T-cell (primary cell): ENCODE results near the gene TMA7. TPM values are rescaled to one million over a fixed set of nuclear protein-coding genes. Genes with fewer than 3 reads are reported as not detected.
"Not testable (repeated sequence)": the region's sequence is repeated elsewhere in the genome, so short reads cannot be mapped to it uniquely, and the experiment has no call there.

Experiments
- ATAC-seq, 4 experiments: fragments of 200-7000 bp in 3 of 4; fragments of 150-1000 bp in 1 of 4; cut with Tn5 transposase; replicated peaks in 1 of 4; 1 replicate in 3 of 4; 2 replicates in 1 of 4; pipeline ENCODE4 v1.10.0; 2021; ENCODE audit warnings: moderate library complexity in 3 of 4, mild to moderate bottlenecking in 2 of 4, moderate number of reproducible peaks in 1 of 4
- CTCF ChIA-PET, 2 donors: fragments of 300-600 bp; sonication (Branson Sonifier 250); formaldehyde crosslinking; loops; one replicate each; lab custom pipeline; 2022; ENCODE audit warnings: antibody characterized with exemption in 2 of 2; lab: Charles Lee
- POLR2A ChIA-PET, 2 donors: fragments of 300-600 bp; sonication (Branson Sonifier 250); formaldehyde crosslinking; loops; one replicate each; lab custom pipeline; 2022; ENCODE audit warnings: antibody characterized with exemption in 2 of 2; lab: Charles Lee
- DNase-seq, 35 experiments: peaks; one replicate each; pipeline versions ENCODE4 v3.0.0 to v3.0.0-alpha.2; 2013 to 2023
- H3K27ac ChIP-seq: one replicate; pipeline ENCODE4 v1.5.1; 2013; ENCODE audit warnings: low read length
- H3K27me3 ChIP-seq, 2 experiments: replicated peaks in 1 of 2; 1 replicate in 1 of 2; 2 replicates in 1 of 2; pipeline versions ENCODE4 v1.6.1 to v1.7.0; 2013; ENCODE audit warnings: low read length in 1 of 2, mixed read lengths in 1 of 2; ENCODE audit not compliant: control insufficient read depth in 2 of 2, insufficient read depth in 2 of 2; ENCODE audit errors: extremely low read depth in 1 of 2
- H3K36me3 ChIP-seq, 2 donors: 1 replicate in 1 of 2; 2 replicates in 1 of 2; pipeline versions ENCODE4 v1.6.1 to v1.7.0; 2013; ENCODE audit warnings: low read length in 1 of 2; ENCODE audit not compliant: control insufficient read depth in 2 of 2, insufficient read depth in 1 of 2; ENCODE audit errors: extremely low read depth in 1 of 2
- H3K4me1 ChIP-seq, 2 experiments: 1 replicate in 1 of 2; 2 replicates in 1 of 2; pipeline versions ENCODE4 v1.6.1 to v1.7.0; 2013; ENCODE audit warnings: low read length in 2 of 2, mixed read lengths in 1 of 2; ENCODE audit not compliant: insufficient read depth in 2 of 2, control insufficient read depth in 1 of 2; ENCODE audit errors: extremely low read depth in 1 of 2
- H3K4me3 ChIP-seq, 2 donors: 1 replicate in 1 of 2; 2 replicates in 1 of 2; pipeline versions ENCODE4 v1.5.1 to v1.7.0; 2013; ENCODE audit warnings: mild to moderate bottlenecking in 2 of 2, low read length in 1 of 2, moderate library complexity in 1 of 2; ENCODE audit not compliant: control insufficient read depth in 1 of 2; ENCODE audit errors: extremely low read depth in 1 of 2
- H3K9me3 ChIP-seq: 2 replicates; pipeline ENCODE4 v1.7.0; 2013
- H3K27ac Mint-ChIP-seq, 2 donors: one replicate each; pipeline ENCODE4 v1.8.0; 2020 to 2021; ENCODE audit warnings: mild to moderate bottlenecking in 2 of 2, mixed read lengths in 2 of 2
- H3K27me3 Mint-ChIP-seq, 2 donors: one replicate each; pipeline ENCODE4 v1.8.0; 2021 to 2022; ENCODE audit warnings: mixed read lengths in 2 of 2
- H3K36me3 Mint-ChIP-seq: one replicate; pipeline ENCODE4 v1.8.0; 2021; ENCODE audit warnings: mixed read lengths
- H3K4me1 Mint-ChIP-seq, 3 donors: one replicate each; pipeline ENCODE4 v1.8.0; 2020 to 2022; ENCODE audit warnings: mixed read lengths in 3 of 3, mild to moderate bottlenecking in 1 of 3
- H3K4me3 Mint-ChIP-seq, 3 donors: one replicate each; pipeline ENCODE4 v1.8.0; 2020 to 2022; ENCODE audit warnings: mild to moderate bottlenecking in 3 of 3, mixed read lengths in 3 of 3, moderate library complexity in 3 of 3
- H3K9me3 Mint-ChIP-seq, 3 donors: one replicate each; pipeline ENCODE4 v1.8.0; 2020 to 2022; ENCODE audit warnings: mixed read lengths in 3 of 3
- WGBS: methylation state at CpG from one replicate; pipeline ENCODE4 v1.1.5; 2013; ENCODE audit warnings: missing lambda C conversion rate; ENCODE audit not compliant: insufficient coverage; 5-methylcytosine and 5-hydroxymethylcytosine counted together
- total RNA-seq, 35 experiments: library from RNA in 6 of 35; stranded (reverse) in 6 of 35; fragments of 120-200 nt in 1 of 35; gene quantifications; one replicate each; pipeline versions ENCODE4 v1.2.1 to v1.2.4 and lab custom pipeline; 2013 to 2026

The TMA7 gene
- total RNA-seq, 5 donors from 2014 or later (not counting 1 experiment from before 2014, with no cell fraction given): 216 to 245 (median 229) TPM

GRCh38 chr3:48470286-48470685 is 30.2 kb downstream of the TMA7 start:
- Histone ChIP-seq H3K27ac (peak overlapping the region; percentile 47), H3K4me1 (peaks cover 24 to 94% of the 10 kb centered on the region in 2 experiments), H3K27me3 (no peaks in the 10 kb centered on the region), H3K9me3 (no peaks in the 10 kb centered on the region), H3K4me3 (peak overlapping the region; percentile 17 to 30), H3K36me3 (peaks cover 0 to 42% of the 10 kb centered on the region in 2 donors)
- ATAC-seq: no peak
- no peak for DNase-seq
- ChIA-PET CTCF (interaction anchor here (0.7 to 1.5 kb wide), 3 partner anchors 13 to 34 kb away, joined by 3 to 4 read pairs (median 4); no protein-coding TSS in a partner anchor), POLR2A (no interaction called here)
- Mint-ChIP-seq H3K36me3 (peaks cover 22% of the 10 kb centered on the region), H3K27ac (peak overlapping the region; percentile 86 to 89), H3K9me3 (no peaks in the 10 kb centered on the region), H3K4me1 (peaks cover 69 to 76% (median 75%) of the 10 kb centered on the region in 3 donors), H3K4me3 (peak overlapping the region; percentile 69 to 95 (median 83)), H3K27me3 (no peaks in the 10 kb centered on the region)
- 71% methylated on average over 1 of the region's 1 CpG for WGBS

- ATAC-seq (peak in 2 of 4 experiments; percentile 36 to 53), DNase-seq (peak in 1 of 35 experiments; percentile 34)
- peak overlapping the region; percentile 99 for H3K27ac ChIP-seq
- H3K4me1 Mint-ChIP-seq: peaks cover 56 to 74% (median 72%) of the 10 kb centered on the region in 3 donors
- ChIA-PET POLR2A (interaction anchor here (0.6 to 1.5 kb wide), 2 partner anchors 32 to 378 kb away, joined by 4 to 10 read pairs; partner anchors contain the start of genes CCDC51 (in 1 of the 2) and TMA7 (in 1 of the 2)), CTCF (interaction anchor here (1.2 to 2.5 kb wide), 6 partner anchors 26 to 84 kb away, joined by 3 to 32 read pairs (median 6); partner anchors contain the start of genes ATRIP (in 1 of the 2), CCDC51 (in 1 of the 2) and TMA7 (in 1 of the 2))
- H3K9me3 ChIP-seq: no peaks in the 10 kb centered on the region
- peak overlapping the region; percentile 60 to 77 for H3K4me3 ChIP-seq
- H3K27ac Mint-ChIP-seq: peak overlapping the region; percentile 99
- no peaks in the 10 kb centered on the region for H3K9me3 Mint-ChIP-seq
- peak overlapping the region; percentile 83 to 95 (median 95) for H3K4me3 Mint-ChIP-seq
- peaks cover 23% of the 10 kb centered on the region for H3K36me3 Mint-ChIP-seq
- no peaks in the 10 kb centered on the region for H3K27me3 ChIP-seq
- H3K36me3 ChIP-seq: peaks cover 0 to 39% of the 10 kb centered on the region in 2 donors
- H3K4me1 ChIP-seq: peaks cover 19 to 92% of the 10 kb centered on the region in 2 experiments
- 0% methylated on average over 4 of the region's 5 CpGs for WGBS
- H3K27me3 Mint-ChIP-seq: no peaks in the 10 kb centered on the region
Observed at GRCh38 chr3:48472673-48472922, 32.5 kb downstream of the TMA7 start.

- Mint-ChIP-seq H3K27me3 (no peaks in the 10 kb centered on the region), H3K36me3 (peaks cover 21% of the 10 kb centered on the region), H3K4me3 (peak overlapping the region; percentile 83 to 95 (median 95)), H3K27ac (peak overlapping the region; percentile 99), H3K9me3 (no peaks in the 10 kb centered on the region), H3K4me1 (peaks cover 56 to 74% (median 72%) of the 10 kb centered on the region in 3 donors)
- DNase-seq (peak; percentile 84 to 99 (median 95)), ATAC-seq (peak; percentile 89 to 91 (median 91))
- Histone ChIP-seq H3K27me3 (no peaks in the 10 kb centered on the region), H3K36me3 (peaks cover 0 to 35% of the 10 kb centered on the region in 2 donors), H3K4me3 (peak overlapping the region; percentile 60 to 77), H3K27ac (peak overlapping the region; percentile 99), H3K4me1 (peaks cover 17 to 92% of the 10 kb centered on the region in 2 experiments), H3K9me3 (no peaks in the 10 kb centered on the region)
- 8% methylated on average over 8 of the region's 17 CpGs for WGBS
- POLR2A ChIA-PET: interaction anchor here (0.6 to 1.5 kb wide), 3 partner anchors 33 to 377 kb away, joined by 4 to 10 read pairs (median 8); partner anchors contain the start of genes CCDC51 (in 1 of the 2) and TMA7 (in 1 of the 2)
- CTCF ChIA-PET: interaction anchor here (0.6 to 2.5 kb wide), 9 partner anchors 15 to 84 kb away, joined by 3 to 32 read pairs (median 4); partner anchors contain the start of genes ATRIP (in 1 of the 2), CCDC51 (in 1 of the 2) and TMA7 (in 1 of the 2)
Observed at GRCh38 chr3:48472923-48473616, 33.0 kb downstream of the TMA7 start.

- DNase-seq (no peak), ATAC-seq (no peak)
- ChIA-PET POLR2A (interaction anchor here in 1 of 2 donors (0.6 to 1.5 kb wide), 3 partner anchors 33 to 199 kb away, joined by 3 to 10 read pairs (median 8); partner anchors contain the start of genes CCDC51 and TMA7), CTCF (interaction anchor here (0.6 to 2.5 kb wide), 8 partner anchors 16 to 80 kb away, joined by 3 to 32 read pairs (median 4); partner anchors contain the start of genes ATRIP (in 1 of the 2), CCDC51 (in 1 of the 2) and TMA7 (in 1 of the 2))
- Mint-ChIP-seq H3K27me3 (no peaks in the 10 kb centered on the region), H3K4me3 (peak overlapping the region; percentile 83 to 95 (median 95)), H3K27ac (peak overlapping the region; percentile 99), H3K9me3 (no peaks in the 10 kb centered on the region), H3K4me1 (peaks cover 56 to 74% (median 72%) of the 10 kb centered on the region in 3 donors), H3K36me3 (peaks cover 20% of the 10 kb centered on the region)
- Histone ChIP-seq H3K36me3 (peaks cover 0 to 29% of the 10 kb centered on the region in 2 donors), H3K4me3 (peak overlapping the region; percentile 23 to 77), H3K4me1 (peaks cover 17 to 92% of the 10 kb centered on the region in 2 experiments), H3K9me3 (no peaks in the 10 kb centered on the region), H3K27me3 (no peaks in the 10 kb centered on the region), H3K27ac (peak overlapping the region; percentile 99)
- whole genome bisulfite sequencing: no CpG with 5 or more reads among the region's 5 CpGs
Observed at GRCh38 chr3:48473617-48473952, 33.5 kb downstream of the TMA7 start.

- Mint-ChIP-seq H3K36me3 (peaks cover 15% of the 10 kb centered on the region), H3K27ac (peak overlapping the region in 1 of 2 donors; percentile 99), H3K4me1 (peaks cover 56 to 74% (median 72%) of the 10 kb centered on the region in 3 donors)
- H3K36me3 ChIP-seq: peaks cover 0 to 25% of the 10 kb centered on the region in 2 donors
- H3K4me3 ChIP-seq, H3K9me3 Mint-ChIP-seq, H3K9me3 ChIP-seq, H3K27me3 ChIP-seq, DNase-seq, ATAC-seq, H3K4me3 Mint-ChIP-seq, H3K27me3 Mint-ChIP-seq: not testable (repeated sequence)
- no CpG with 5 or more reads among the region's 4 CpGs for WGBS
- peaks cover 19 to 92% of the 10 kb centered on the region in 2 experiments for H3K4me1 ChIP-seq
- H3K27ac ChIP-seq: peak overlapping the region; percentile 99
- POLR2A ChIA-PET: interaction anchor here in 1 of 2 donors (0.6 to 0.7 kb wide), 2 partner anchors 84 to 200 kb away, joined by 3 to 8 read pairs; no protein-coding TSS in a partner anchor
- CTCF ChIA-PET: interaction anchor here (0.7 to 2.5 kb wide), 6 partner anchors 27 to 79 kb away, joined by 3 to 32 read pairs (median 4); partner anchors contain the start of genes ATRIP (in 1 of the 2), CCDC51 (in 1 of the 2) and TMA7 (in 1 of the 2)
Observed at GRCh38 chr3:48474031-48474430, 34.0 kb downstream of the TMA7 start.

- peak overlapping the region in 1 of 3 donors; percentile 7 for H3K4me3 Mint-ChIP-seq
- ChIA-PET CTCF (no interaction called here), POLR2A (no interaction called here)
- DNase-seq (no peak), ATAC-seq (no peak)
- H3K4me3 ChIP-seq: no peak overlapping the region
- peaks cover 56 to 73% (median 71%) of the 10 kb centered on the region in 3 donors for H3K4me1 Mint-ChIP-seq
- H3K27me3 ChIP-seq: no peaks in the 10 kb centered on the region
- peaks cover 20 to 92% of the 10 kb centered on the region in 2 experiments for H3K4me1 ChIP-seq
- peak overlapping the region; percentile 62 to 81 for H3K27ac Mint-ChIP-seq
- H3K27me3 Mint-ChIP-seq: no peaks in the 10 kb centered on the region
- H3K36me3 Mint-ChIP-seq: peaks cover 10% of the 10 kb centered on the region
- peak overlapping the region; percentile 4 for H3K27ac ChIP-seq
- no peaks in the 10 kb centered on the region for H3K9me3 Mint-ChIP-seq
- peaks cover 0 to 19% of the 10 kb centered on the region in 2 donors for H3K36me3 ChIP-seq
- H3K9me3 ChIP-seq: no peaks in the 10 kb centered on the region
- 100% methylated on average over 1 of the region's 4 CpGs for WGBS
Observed at GRCh38 chr3:48474619-48475018, 34.6 kb downstream of the TMA7 start.
